ENCODE results near the gene PUS10. TPM values are rescaled to one million over a fixed set of nuclear protein-coding genes. Genes with fewer than 3 reads are reported as not detected.

PUS10 gene
- polyA plus RNA-seq, 3 donors = 2.0 to 3.0 (median 2.8) TPM

GRCh38 chr2:60960706-60961105 is 57.3 kb downstream of the PUS10 start:
- Mint-ChIP-seq H3K36me3 (peaks cover 17 to 22% of the 10 kb centered on the region in 2 donors), H3K27me3 (ENCODE audit: low read depth in 3 of 3) (no peaks in the 10 kb centered on the region), H3K4me1 (peaks cover 8% of the 10 kb centered on the region), H3K27ac (no peak overlapping the region), H3K4me3 (no peak overlapping the region), H3K9me3 (no peaks in the 10 kb centered on the region)
- H3K4me1 ChIP-seq (ENCODE audit: control insufficient read depth in 1 of 2, insufficient read depth in 2 of 2, low read length in 2 of 2) = peaks cover 7 to 10% of the 10 kb centered on the region in 2 donors
- no peak overlapping the region for H3K9ac ChIP-seq (ENCODE audit: insufficient read depth, low read length, poor library complexity, severe bottlenecking)
- no CpG with 5 or more reads among the region's 1 CpG for WGBS (ENCODE audit: insufficient coverage)
- TF ChIP-seq, protein P1, sequence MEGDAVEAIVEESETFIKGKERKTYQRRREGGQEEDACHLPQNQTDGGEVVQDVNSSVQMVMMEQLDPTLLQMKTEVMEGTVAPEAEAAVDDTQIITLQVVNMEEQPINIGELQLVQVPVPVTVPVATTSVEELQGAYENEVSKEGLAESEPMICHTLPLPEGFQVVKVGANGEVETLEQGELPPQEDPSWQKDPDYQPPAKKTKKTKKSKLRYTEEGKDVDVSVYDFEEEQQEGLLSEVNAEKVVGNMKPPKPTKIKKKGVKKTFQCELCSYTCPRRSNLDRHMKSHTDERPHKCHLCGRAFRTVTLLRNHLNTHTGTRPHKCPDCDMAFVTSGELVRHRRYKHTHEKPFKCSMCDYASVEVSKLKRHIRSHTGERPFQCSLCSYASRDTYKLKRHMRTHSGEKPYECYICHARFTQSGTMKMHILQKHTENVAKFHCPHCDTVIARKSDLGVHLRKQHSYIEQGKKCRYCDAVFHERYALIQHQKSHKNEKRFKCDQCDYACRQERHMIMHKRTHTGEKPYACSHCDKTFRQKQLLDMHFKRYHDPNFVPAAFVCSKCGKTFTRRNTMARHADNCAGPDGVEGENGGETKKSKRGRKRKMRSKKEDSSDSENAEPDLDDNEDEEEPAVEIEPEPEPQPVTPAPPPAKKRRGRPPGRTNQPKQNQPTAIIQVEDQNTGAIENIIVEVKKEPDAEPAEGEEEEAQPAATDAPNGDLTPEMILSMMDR (IDR thresholded peaks at IDR 0.05) = no peak
- no peaks in the 10 kb centered on the region for H3K9me3 ChIP-seq (replicated peaks in 1 of 2; ENCODE audit: control insufficient read depth in 1 of 2, insufficient read depth in 1 of 2, low read length in 2 of 2)
- H3K4me3 ChIP-seq (replicated peaks in 1 of 3; ENCODE audit: low read depth in 2 of 3, low read length in 3 of 3) = no peak overlapping the region
- no peaks in the 10 kb centered on the region for H3K79me2 ChIP-seq (ENCODE audit: insufficient read depth, low read length)
- H3K36me3 ChIP-seq (replicated peaks in 1 of 2; ENCODE audit: control insufficient read depth in 1 of 2, insufficient read depth in 2 of 2, low read length in 2 of 2) = no peaks in the 10 kb centered on the region
- intact Hi-C loops (cut with micrococcal nuclease) = no loop called here
- H2AFZ ChIP-seq (ENCODE audit: insufficient read depth, low read depth, low read length, poor library complexity, severe bottlenecking) = no peak overlapping the region
- no peaks in the 10 kb centered on the region for H4K20me1 ChIP-seq (ENCODE audit: insufficient read depth, low read length)
- DNase-seq = no peak
- no peak overlapping the region for H3K4me2 ChIP-seq (replicated peaks; ENCODE audit: extremely low read depth, low read length, poor library complexity, severe bottlenecking)
- peak overlapping the region in 1 of 2 donors; percentile 37 for H3K27ac ChIP-seq (ENCODE audit: low read depth in 1 of 2, low read length in 2 of 2)
- H3K27me3 ChIP-seq (ENCODE audit: control insufficient read depth in 2 of 2, insufficient read depth in 2 of 2, low read length in 2 of 2) = no peaks in the 10 kb centered on the region

DNA sequence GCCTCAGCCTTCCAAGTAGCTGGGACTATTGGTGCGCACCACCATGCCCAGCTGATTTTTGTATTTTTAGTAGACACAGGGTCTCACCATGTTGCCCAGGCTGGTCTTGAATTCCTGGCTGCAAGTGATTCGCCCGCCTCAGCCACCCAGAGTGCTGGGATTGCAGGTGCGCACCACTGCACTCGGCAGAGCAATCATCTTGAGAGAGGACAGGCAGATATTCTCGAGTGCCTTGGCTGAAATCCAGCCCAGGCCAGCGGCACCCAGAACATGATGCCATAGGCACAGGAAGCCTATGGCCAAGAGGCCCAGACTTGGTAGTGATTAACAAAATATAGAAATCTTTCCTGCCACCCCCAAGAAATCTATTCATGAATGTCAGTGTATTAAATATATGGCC is 58.6 kb downstream of the PUS10 start:
- Histone ChIP-seq H2AFZ (ENCODE audit: insufficient read depth, low read depth, low read length, poor library complexity, severe bottlenecking) (no peak overlapping the region), H3K4me2 (replicated peaks; ENCODE audit: extremely low read depth, low read length, poor library complexity, severe bottlenecking) (no peak overlapping the region), H3K4me1 (ENCODE audit: control insufficient read depth in 1 of 2, insufficient read depth in 2 of 2, low read length in 2 of 2) (peaks cover 7 to 10% of the 10 kb centered on the region in 2 donors), H3K27ac (ENCODE audit: low read depth in 1 of 2, low read length in 2 of 2) (no peak overlapping the region), H3K9ac (ENCODE audit: insufficient read depth, low read length, poor library complexity, severe bottlenecking) (no peak overlapping the region), H3K9me3 (replicated peaks in 1 of 2; ENCODE audit: control insufficient read depth in 1 of 2, insufficient read depth in 1 of 2, low read length in 2 of 2) (no peaks in the 10 kb centered on the region), H3K27me3 (ENCODE audit: control insufficient read depth in 2 of 2, insufficient read depth in 2 of 2, low read length in 2 of 2) (no peaks in the 10 kb centered on the region), H3K36me3 (replicated peaks in 1 of 2; ENCODE audit: control insufficient read depth in 1 of 2, insufficient read depth in 2 of 2, low read length in 2 of 2) (peaks cover 0 to 3% of the 10 kb centered on the region in 2 donors), H4K20me1 (ENCODE audit: insufficient read depth, low read length) (no peaks in the 10 kb centered on the region), H3K4me3 (replicated peaks in 1 of 3; ENCODE audit: low read depth in 2 of 3, low read length in 3 of 3) (no peak overlapping the region), H3K79me2 (ENCODE audit: insufficient read depth, low read length) (no peaks in the 10 kb centered on the region)
- Mint-ChIP-seq H3K4me3 (no peak overlapping the region), H3K36me3 (peaks cover 20 to 21% of the 10 kb centered on the region in 2 donors), H3K27ac (peak overlapping the region in 1 of 7 donors; percentile 21), H3K27me3 (ENCODE audit: low read depth in 3 of 3) (no peaks in the 10 kb centered on the region), H3K9me3 (no peaks in the 10 kb centered on the region), H3K4me1 (peaks cover 8% of the 10 kb centered on the region)
- TF ChIP-seq, protein P1 (IDR thresholded peaks at IDR 0.05) = no peak
- intact Hi-C loops (cut with micrococcal nuclease) = no loop called here
- no peak for DNase-seq
- WGBS (ENCODE audit: insufficient coverage) = 98% methylated on average over 5 of the region's 7 CpGs

All from CD14-positive monocyte (primary cell).